Measurements from ENCODE around the gene EFEMP1.

The EFEMP1 gene

GRCh38 chr2:55923091-55923981, at the start of gene EFEMP1:
TSS of gene EFEMP1 (minus strand) at chr2:55923782. CDS start at chr2:55922440, 1,342 bp downstream.
- DNase-seq = no peak

GRCh38 chr2:55970500-55970899, 46.9 kb upstream of the EFEMP1 start:
- no peak for DNase-seq

GRCh38 chr2:55968941-55969340, 45.4 kb upstream of the EFEMP1 start:
- no peak for DNase-seq

GRCh38 chr2:55966401-55967118, 43.0 kb upstream of the EFEMP1 start:
- no peak for DNase-seq

GRCh38 chr2:55965966-55966365, 42.4 kb upstream of the EFEMP1 start:
- no peak for DNase-seq

DNA sequence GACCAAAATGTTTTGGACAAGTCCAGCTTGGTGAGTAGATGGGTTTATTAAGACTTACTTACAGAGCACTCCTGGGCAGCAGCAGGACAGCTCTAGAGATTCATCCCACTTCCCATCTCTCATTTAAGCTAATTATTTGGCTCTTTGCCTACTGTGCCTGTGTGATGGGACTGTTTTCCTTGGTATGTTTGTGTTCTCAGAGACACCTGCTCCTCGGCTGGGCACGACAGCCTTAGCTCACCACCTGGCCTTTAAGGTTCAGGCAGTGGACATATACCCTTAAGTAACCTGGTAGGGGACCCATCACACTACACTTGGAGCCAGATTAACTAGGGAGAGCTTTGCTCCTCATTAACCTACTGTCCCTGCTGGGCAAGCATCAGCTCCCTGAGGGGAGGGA, 41.7 kb upstream of the EFEMP1 start:
- no peak for DNase-seq

GRCh38 chr2:55962915-55963314, 39.3 kb upstream of the EFEMP1 start:
- no peak for DNase-seq

- DNase-seq = no peak
Observed at GRCh38 chr2:55961318-55961911, 37.8 kb upstream of the EFEMP1 start.

DNA sequence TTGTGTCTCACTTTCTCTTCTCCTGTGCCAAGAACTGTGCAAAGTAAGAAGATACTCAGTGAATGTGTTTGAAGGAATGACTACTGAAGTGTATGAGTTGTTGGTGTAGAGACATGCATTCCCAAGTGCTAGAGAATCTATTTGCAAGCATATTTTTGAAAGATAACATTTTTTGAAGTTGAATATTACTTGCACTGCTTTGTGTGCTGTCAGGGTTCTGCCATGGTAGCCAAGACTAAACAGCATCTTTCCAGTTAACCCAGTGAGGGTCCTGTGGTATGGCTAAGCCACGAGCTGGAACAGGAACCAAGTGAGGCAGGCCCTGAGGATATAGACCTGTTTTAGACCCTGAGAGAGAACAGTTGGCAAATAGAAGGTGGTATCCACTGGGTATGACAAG, 35.2 kb upstream of the EFEMP1 start:
- DNase-seq = no peak

DNA sequence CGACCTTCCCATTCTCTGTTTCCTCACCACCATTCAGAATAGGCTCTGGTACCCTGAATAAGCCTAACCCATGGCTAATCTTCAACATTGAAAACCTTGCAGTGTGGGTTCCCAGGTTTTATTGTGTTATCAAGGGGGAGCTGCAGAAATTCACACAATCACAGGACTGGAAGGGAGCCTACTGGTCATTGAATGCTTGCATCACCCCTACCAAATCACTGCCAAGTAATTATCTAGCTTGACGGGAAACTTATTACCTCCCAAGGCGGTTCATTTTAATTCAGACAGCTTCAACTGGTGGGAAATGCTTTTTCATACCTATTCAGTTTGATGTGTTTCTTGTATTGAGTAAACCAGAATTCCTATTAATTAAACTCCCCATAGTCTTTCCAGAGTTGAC, 33.6 kb upstream of the EFEMP1 start:
- no peak for DNase-seq

GRCh38 chr2:55954306-55955035, 30.9 kb upstream of the EFEMP1 start:
- no peak for DNase-seq

GRCh38 chr2:55952415-55952814, 28.8 kb upstream of the EFEMP1 start:
- no peak for DNase-seq

DNA sequence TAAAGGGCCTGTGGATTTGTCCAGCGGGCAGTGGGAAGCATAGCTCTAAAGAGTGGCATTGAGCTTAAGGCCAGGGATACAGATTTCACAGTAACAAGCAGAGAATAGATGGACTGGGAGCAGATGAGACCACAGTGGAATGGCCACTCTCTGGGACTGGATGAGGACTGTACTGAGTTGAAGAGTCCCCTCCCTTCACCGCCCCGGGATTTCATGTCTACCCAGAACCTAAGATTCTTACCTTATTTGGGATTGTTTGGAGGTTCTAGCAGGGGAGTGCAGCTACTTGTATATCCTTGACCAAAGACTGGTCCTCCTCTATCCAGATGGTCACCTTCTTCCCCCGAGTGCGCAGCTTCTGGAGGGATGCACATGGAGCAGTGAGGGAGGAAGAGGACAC, 28.0 kb upstream of the EFEMP1 start:
- DNase-seq = no peak

- DNase-seq = no peak
Observed at GRCh38 chr2:55949613-55950012, 26.0 kb upstream of the EFEMP1 start.

DNA sequence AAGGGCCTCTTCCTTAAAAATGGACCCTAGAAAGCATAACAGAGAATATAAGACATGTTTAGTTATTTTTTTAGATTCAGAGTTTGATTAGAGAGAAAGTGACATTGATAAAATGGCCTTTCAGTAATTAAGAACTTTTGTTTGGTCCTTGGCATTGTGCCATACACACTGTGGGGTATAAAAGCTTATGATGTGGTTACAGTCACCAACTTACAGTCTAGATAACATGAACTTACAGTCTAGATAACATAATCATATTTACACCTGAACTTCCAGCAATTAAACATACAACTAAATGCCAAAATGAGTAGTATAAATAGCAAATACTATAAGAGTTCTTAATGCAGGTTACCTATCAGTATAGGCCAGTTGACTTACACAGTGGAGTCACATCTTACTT, 25.6 kb upstream of the EFEMP1 start:
- DNase-seq = no peak

DNA sequence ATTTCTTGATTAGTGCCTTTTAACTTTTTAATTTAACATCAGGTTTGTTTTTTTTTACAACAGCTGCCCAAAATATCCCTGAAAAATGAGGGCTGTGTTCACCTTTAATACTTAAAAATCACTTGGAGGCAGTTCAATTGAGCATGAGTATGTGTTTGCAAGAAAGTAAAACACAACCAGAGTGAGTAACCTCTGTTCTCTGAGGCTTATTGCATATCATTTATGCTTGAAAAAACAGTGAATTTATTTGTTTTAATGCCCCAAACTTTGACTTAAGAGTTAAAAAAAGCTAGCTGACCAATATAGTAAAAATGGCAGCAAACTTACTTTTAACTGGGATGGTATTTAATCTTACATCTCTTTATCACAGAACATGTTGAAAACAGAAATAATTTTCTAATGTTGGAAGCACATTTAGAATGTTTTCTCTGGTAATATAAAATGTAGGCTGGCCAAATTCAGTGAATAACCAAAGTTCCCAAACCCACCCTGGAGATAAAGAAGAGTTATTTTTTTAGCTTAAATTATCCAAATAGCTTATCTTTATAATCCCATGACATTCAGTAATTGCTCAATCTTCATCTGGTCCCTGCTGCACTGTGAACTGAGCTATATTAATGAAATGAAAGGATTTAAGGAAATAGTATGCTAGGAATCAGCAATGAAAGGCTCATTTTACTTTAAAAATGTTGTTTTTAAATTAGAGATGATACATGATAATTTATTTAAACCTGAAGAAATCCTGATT, 24.8 kb upstream of the EFEMP1 start:
- DNase-seq = no peak

DNA sequence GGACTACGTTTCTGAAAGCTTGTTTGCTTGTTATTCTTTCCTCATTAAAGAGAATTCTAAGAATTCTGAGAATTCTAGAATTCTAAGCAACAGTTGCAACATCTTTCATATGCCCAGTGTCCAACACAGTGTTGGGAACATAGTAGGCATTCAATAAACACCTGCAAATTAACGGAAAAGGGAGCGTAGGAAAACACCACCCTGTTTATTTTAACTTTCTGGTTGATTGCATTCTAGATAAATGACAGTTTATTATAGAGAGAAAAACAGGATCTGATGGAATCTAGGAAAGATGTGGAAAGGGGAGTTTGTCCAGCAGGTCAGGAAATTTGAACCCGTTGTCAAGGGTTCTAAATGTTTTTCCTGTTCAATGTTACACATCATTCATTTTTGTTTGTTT, 24.2 kb upstream of the EFEMP1 start:
- DNase-seq = no peak

DNA sequence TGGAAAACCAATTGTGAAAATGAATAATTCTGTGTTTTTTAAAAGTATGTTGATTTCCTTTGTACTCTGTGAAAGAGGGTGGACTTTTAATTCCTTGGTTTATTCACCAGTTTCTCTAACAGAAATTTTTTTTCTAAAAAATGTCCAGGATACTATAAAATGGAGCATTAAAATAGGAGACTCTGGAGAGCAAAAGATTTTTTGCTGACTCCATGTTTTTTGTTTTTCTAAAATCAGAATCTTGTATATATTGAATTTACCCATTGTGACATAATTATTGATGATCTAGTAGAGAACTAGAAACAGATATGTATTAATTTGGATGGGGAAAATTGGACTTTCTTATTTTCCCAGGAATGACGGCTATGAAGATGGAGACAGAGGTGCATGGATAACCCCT, 23.2 kb upstream of the EFEMP1 start:
- no peak for DNase-seq

GRCh38 chr2:55943466-55943865, 19.9 kb upstream of the EFEMP1 start:
- DNase-seq = no peak

DNA sequence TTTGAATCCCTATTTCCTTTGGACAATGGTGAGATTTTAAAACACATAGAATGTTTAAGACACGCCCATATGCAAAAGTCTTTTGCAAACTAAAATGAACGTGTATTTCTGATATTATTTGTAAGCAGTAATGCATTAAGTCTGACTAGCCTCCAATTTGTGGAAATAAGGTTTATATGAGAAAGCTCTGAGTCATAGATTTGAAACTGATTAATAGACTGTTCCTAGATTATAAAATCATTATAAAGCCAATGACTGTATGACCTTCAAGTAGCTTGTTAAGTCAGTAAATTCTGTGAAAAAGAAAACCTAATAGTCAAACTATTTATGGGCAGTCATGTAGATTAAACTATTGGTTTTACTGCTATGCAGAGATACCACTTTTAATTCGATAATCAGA, 12.8 kb upstream of the EFEMP1 start:
- DNase-seq = no peak

GRCh38 chr2:55934337-55934736, 10.8 kb upstream of the EFEMP1 start:
- no peak for DNase-seq

GRCh38 chr2:55932843-55933242, 9.3 kb upstream of the EFEMP1 start:
- no peak for DNase-seq
